ENCODE results near the gene CHPF.

The CHPF gene

GRCh38 chr2:219522111-219523030 is 21.2 kb downstream of the CHPF start:
- DNase-seq (ENCODE audit: extremely low spot score), result peak; percentile 66
- TF ChIP-seq FOXM1 (IDR thresholded peaks at IDR 0.05; ENCODE audit: borderline replicate concordance), result no peak
- no peak for TF ChIP-seq FOXK2 (IDR thresholded peaks at IDR 0.05)
- no peak for TF ChIP-seq BHLHE40 (IDR thresholded peaks at IDR 0.05; ENCODE audit: borderline replicate concordance)
- no peak for TF ChIP-seq NFRKB (IDR thresholded peaks at IDR 0.05)
- no peak for TF ChIP-seq CTBP1 (IDR thresholded peaks at IDR 0.05; ENCODE audit: borderline replicate concordance)
- no peak for TF ChIP-seq ZNF384 (IDR thresholded peaks at IDR 0.05)
- TF ChIP-seq SUZ12 (IDR thresholded peaks at IDR 0.05), result no peak
- TF ChIP-seq ARNT (IDR thresholded peaks at IDR 0.05), result no peak
- TF ChIP-seq L3MBTL2 (conservative IDR thresholded peaks at IDR 0.05), result no peak; the same call in 1 of the 2 replicates
- no peak for TF ChIP-seq HDGF (IDR thresholded peaks at IDR 0.05; ENCODE audit: borderline replicate concordance)
- TF ChIP-seq SP1 (IDR thresholded peaks at IDR 0.05), result no peak
- no peak for TF ChIP-seq ELF4 (IDR thresholded peaks at IDR 0.05)
- ChIA-PET POLR2A (interaction anchor here (0.5 to 1.6 kb wide), 3 partner anchors 12 to 115 kb away, joined by 3 to 6 read pairs (median 6); no protein-coding TSS in a partner anchor), CTCF (interaction anchor here (0.6 to 3.8 kb wide), 9 partner anchors 8 to 132 kb away, joined by 3 to 25 read pairs (median 4); partner anchors contain the start of genes ASIC4 and GMPPA)

GRCh38 chr2:219521066-219521880 is 22.3 kb downstream of the CHPF start:
- no peak for TF ChIP-seq BHLHE40 (IDR thresholded peaks at IDR 0.05; ENCODE audit: borderline replicate concordance)
- TF ChIP-seq SP1 (IDR thresholded peaks at IDR 0.05), result no peak
- no peak for TF ChIP-seq NFRKB (IDR thresholded peaks at IDR 0.05)
- no peak for TF ChIP-seq CTBP1 (IDR thresholded peaks at IDR 0.05; ENCODE audit: borderline replicate concordance)
- TF ChIP-seq L3MBTL2 (conservative IDR thresholded peaks at IDR 0.05), result no peak
- no peak for TF ChIP-seq ELF4 (IDR thresholded peaks at IDR 0.05)
- TF ChIP-seq PKNOX1 (IDR thresholded peaks at IDR 0.05), result no peak
- no peak for TF ChIP-seq ARNT (IDR thresholded peaks at IDR 0.05)
- TF ChIP-seq SUZ12 (IDR thresholded peaks at IDR 0.05), result no peak
- TF ChIP-seq HDGF (IDR thresholded peaks at IDR 0.05; ENCODE audit: borderline replicate concordance), result no peak
- no peak for TF ChIP-seq LEF1 (IDR thresholded peaks at IDR 0.05; ENCODE audit: borderline replicate concordance)
- TF ChIP-seq ZNF384 (IDR thresholded peaks at IDR 0.05), result no peak
- no peak for TF ChIP-seq FOXK2 (IDR thresholded peaks at IDR 0.05)
- no peak for TF ChIP-seq TARDBP (IDR thresholded peaks at IDR 0.05)
- no peak for TF ChIP-seq FOXA1 (IDR thresholded peaks at IDR 0.05)
- TF ChIP-seq FOXM1 (IDR thresholded peaks at IDR 0.05; ENCODE audit: borderline replicate concordance), result no peak
- POLR2A ChIA-PET, result interaction anchor here (1.2 to 1.5 kb wide), 2 partner anchors 10 to 11 kb away, joined by 3 to 6 read pairs; no protein-coding TSS in a partner anchor
- peak; percentile 79 for DNase-seq (ENCODE audit: extremely low spot score)
- CTCF ChIA-PET, result interaction anchor here (0.9 to 2.9 kb wide), 10 partner anchors 8 to 133 kb away, joined by 3 to 21 read pairs (median 4); partner anchors contain the start of gene GMPPA

GRCh38 chr2:219520079-219520478 is 23.5 kb downstream of the CHPF start:
- CTCF ChIA-PET, result interaction anchor here (0.6 to 2.9 kb wide), 12 partner anchors 9 to 175 kb away, joined by 3 to 21 read pairs (median 4); a partner anchor contains a TSS
- no peak for DNase-seq (ENCODE audit: extremely low spot score)
- POLR2A ChIA-PET, result interaction anchor here (0.7 to 1.2 kb wide), 5 partner anchors 9 to 96 kb away, joined by 3 to 4 read pairs (median 3); partner anchors contain the start of gene STK11IP
- no peak for TF ChIP-seq FOXM1 (IDR thresholded peaks at IDR 0.05; ENCODE audit: borderline replicate concordance)
- no peak for TF ChIP-seq SUZ12 (IDR thresholded peaks at IDR 0.05)
- no peak for TF ChIP-seq ELF4 (IDR thresholded peaks at IDR 0.05)
- TF ChIP-seq FOXA1 (IDR thresholded peaks at IDR 0.05), result no peak
- no peak for TF ChIP-seq SP1 (IDR thresholded peaks at IDR 0.05)
- TF ChIP-seq BHLHE40 (IDR thresholded peaks at IDR 0.05; ENCODE audit: borderline replicate concordance), result no peak
- TF ChIP-seq ZNF384 (IDR thresholded peaks at IDR 0.05), result no peak
- TF ChIP-seq HDGF (IDR thresholded peaks at IDR 0.05; ENCODE audit: borderline replicate concordance), result no peak
- TF ChIP-seq NFRKB (IDR thresholded peaks at IDR 0.05), result no peak
- no peak for TF ChIP-seq L3MBTL2 (conservative IDR thresholded peaks at IDR 0.05)

- TF ChIP-seq CTBP1 (IDR thresholded peaks at IDR 0.05; ENCODE audit: borderline replicate concordance), result no peak
- TF ChIP-seq SP1 (IDR thresholded peaks at IDR 0.05), result no peak
- TF ChIP-seq ZNF384 (IDR thresholded peaks at IDR 0.05), result no peak
- no peak for TF ChIP-seq L3MBTL2 (conservative IDR thresholded peaks at IDR 0.05)
- no peak for TF ChIP-seq HDGF (IDR thresholded peaks at IDR 0.05; ENCODE audit: borderline replicate concordance)
- no peak for TF ChIP-seq FOXA1 (IDR thresholded peaks at IDR 0.05)
- TF ChIP-seq TARDBP (IDR thresholded peaks at IDR 0.05), result no peak
- no peak for TF ChIP-seq NFRKB (IDR thresholded peaks at IDR 0.05)
- ChIA-PET POLR2A (interaction anchor here (1.2 kb wide), 1 partner anchor 19 kb away, joined by 3 read pairs; no protein-coding TSS in a partner anchor), CTCF (interaction anchor here (0.7 to 2.9 kb wide), 8 partner anchors 9 to 131 kb away, joined by 3 to 13 read pairs (median 6); no protein-coding TSS in a partner anchor)
- no peak for DNase-seq (ENCODE audit: extremely low spot score)
Observed at GRCh38 chr2:219519526-219519916, 24.1 kb downstream of the CHPF start.

- ChIA-PET POLR2A (interaction anchor here (0.9 kb wide), 1 partner anchor 19 kb away, joined by 4 read pairs; the partner anchor contains the start of gene GMPPA), CTCF (interaction anchor here (0.7 to 1.9 kb wide), 6 partner anchors 8 to 129 kb away, joined by 3 to 13 read pairs (median 6); no protein-coding TSS in a partner anchor)
Observed at GRCh38 chr2:219517954-219518778, 25.4 kb downstream of the CHPF start.

More at GRCh38 chr2:219517954-219518778, 25.4 kb downstream of the CHPF start:
- TF ChIP-seq ARNT (IDR thresholded peaks at IDR 0.05), result no peak
- TF ChIP-seq NFRKB (IDR thresholded peaks at IDR 0.05), result no peak
- no peak for TF ChIP-seq CTBP1 (IDR thresholded peaks at IDR 0.05; ENCODE audit: borderline replicate concordance)
- no peak for TF ChIP-seq FOXK2 (IDR thresholded peaks at IDR 0.05)
- no peak for TF ChIP-seq ELF4 (IDR thresholded peaks at IDR 0.05)
- TF ChIP-seq FOXA1 (IDR thresholded peaks at IDR 0.05), result no peak
- no peak for TF ChIP-seq ZNF384 (IDR thresholded peaks at IDR 0.05)
- TF ChIP-seq PKNOX1 (IDR thresholded peaks at IDR 0.05), result no peak
- TF ChIP-seq HDGF (IDR thresholded peaks at IDR 0.05; ENCODE audit: borderline replicate concordance), result no peak
- no peak for TF ChIP-seq L3MBTL2 (conservative IDR thresholded peaks at IDR 0.05)
- no peak for TF ChIP-seq SUZ12 (IDR thresholded peaks at IDR 0.05)
- no peak for DNase-seq (ENCODE audit: extremely low spot score)
